Calu3 (cell line): ENCODE results near the gene ZNF600. TPM values are rescaled to one million over a fixed set of nuclear protein-coding genes. Genes with fewer than 3 reads are reported as not detected.
"Not testable (repeated sequence)": the region's sequence is repeated elsewhere in the genome, so short reads cannot be mapped to it uniquely, and the experiment has no call there.

Experiments used
- BruUV-seq: library from RNA; stranded (reverse); fragments of 400-500 nt; replicated peaks from 2 replicates; lab custom pipeline; 2021; lab: Mats Ljungman, UMichigan
- CTCF ChIA-PET: fragments of 300-600 bp; sonication (Branson Sonifier 250); formaldehyde crosslinking; loops from one replicate; lab custom pipeline; 2022; ENCODE audit warnings: antibody characterized with exemption; lab: Charles Lee
- DNase-seq: peaks from one replicate; pipeline ENCODE4 v3.0.0; 2022
- H3K27ac Mint-ChIP-seq: one replicate; pipeline ENCODE4 v1.8.0; 2022; ENCODE audit warnings: mixed read lengths; ENCODE audit not compliant: unreplicated experiment
- H3K27me3 Mint-ChIP-seq: one replicate; pipeline ENCODE4 v1.8.0; 2022; ENCODE audit warnings: mixed read lengths; ENCODE audit not compliant: unreplicated experiment
- H3K36me3 Mint-ChIP-seq: one replicate; pipeline ENCODE4 v1.8.0; 2022; ENCODE audit warnings: mild to moderate bottlenecking, moderate library complexity, mixed read lengths; ENCODE audit not compliant: insufficient read depth, unreplicated experiment
- H3K4me1 Mint-ChIP-seq: one replicate; pipeline ENCODE4 v1.8.0; 2022; ENCODE audit warnings: mild to moderate bottlenecking, low read depth, mixed read lengths; ENCODE audit not compliant: unreplicated experiment
- H3K4me3 Mint-ChIP-seq: one replicate; pipeline ENCODE4 v1.8.0; 2022; ENCODE audit warnings: mild to moderate bottlenecking, low read depth, moderate library complexity, mixed read lengths; ENCODE audit not compliant: unreplicated experiment
- H3K9me3 Mint-ChIP-seq: one replicate; pipeline ENCODE4 v1.8.0; 2022; ENCODE audit warnings: low read depth, mixed read lengths; ENCODE audit not compliant: unreplicated experiment
- intact Hi-C: fragments of 100-400 bp; cut with micrococcal nuclease; formaldehyde crosslinking; loops from one replicate; pipeline ENCODE4 v1.10.0; 2022; ENCODE audit not compliant: unreplicated experiment
- total RNA-seq: library from RNA; stranded (reverse); gene quantifications from 2 replicates; pipeline ENCODE4 v1.2.3, GENCODE V29; 2022
- TF ChIP-seq, protein P1 (sequence below): fragments of 200-600 bp; IDR thresholded peaks from one replicate; pipeline ENCODE4 v1.8.0; 2022; ENCODE audit warnings: antibody characterized with exemption; ENCODE audit not compliant: unreplicated experiment

ZNF600 gene
- total RNA-seq, 1 experiment from 2014 or later, result 23.4 TPM

DNA sequence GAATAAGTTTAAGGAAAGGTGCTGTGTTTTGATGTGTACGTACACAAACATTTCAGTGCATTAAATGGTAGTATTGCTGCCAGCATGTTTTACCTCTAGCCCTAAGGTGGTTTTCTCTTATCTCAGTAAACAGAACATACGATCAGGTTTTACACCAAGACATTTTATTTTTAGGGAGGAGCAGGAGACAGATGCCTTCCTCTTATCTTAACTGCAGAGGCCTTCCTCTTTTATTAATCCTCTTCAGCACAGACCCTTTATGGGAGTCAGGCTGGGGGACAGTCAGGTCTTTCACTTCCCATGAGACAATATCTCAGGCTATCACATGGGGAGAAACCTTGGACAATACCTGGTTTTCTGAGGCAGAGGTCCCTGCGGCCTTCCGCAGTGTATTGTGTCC lies 36.8 kb downstream of the ZNF600 start:
- H3K4me1 Mint-ChIP-seq, result no peaks in the 10 kb centered on the region
- no peaks in the 10 kb centered on the region for H3K27me3 Mint-ChIP-seq
- no peaks in the 10 kb centered on the region for H3K36me3 Mint-ChIP-seq
- no TSS peak for BruUV-seq
- TF ChIP-seq, protein P1, sequence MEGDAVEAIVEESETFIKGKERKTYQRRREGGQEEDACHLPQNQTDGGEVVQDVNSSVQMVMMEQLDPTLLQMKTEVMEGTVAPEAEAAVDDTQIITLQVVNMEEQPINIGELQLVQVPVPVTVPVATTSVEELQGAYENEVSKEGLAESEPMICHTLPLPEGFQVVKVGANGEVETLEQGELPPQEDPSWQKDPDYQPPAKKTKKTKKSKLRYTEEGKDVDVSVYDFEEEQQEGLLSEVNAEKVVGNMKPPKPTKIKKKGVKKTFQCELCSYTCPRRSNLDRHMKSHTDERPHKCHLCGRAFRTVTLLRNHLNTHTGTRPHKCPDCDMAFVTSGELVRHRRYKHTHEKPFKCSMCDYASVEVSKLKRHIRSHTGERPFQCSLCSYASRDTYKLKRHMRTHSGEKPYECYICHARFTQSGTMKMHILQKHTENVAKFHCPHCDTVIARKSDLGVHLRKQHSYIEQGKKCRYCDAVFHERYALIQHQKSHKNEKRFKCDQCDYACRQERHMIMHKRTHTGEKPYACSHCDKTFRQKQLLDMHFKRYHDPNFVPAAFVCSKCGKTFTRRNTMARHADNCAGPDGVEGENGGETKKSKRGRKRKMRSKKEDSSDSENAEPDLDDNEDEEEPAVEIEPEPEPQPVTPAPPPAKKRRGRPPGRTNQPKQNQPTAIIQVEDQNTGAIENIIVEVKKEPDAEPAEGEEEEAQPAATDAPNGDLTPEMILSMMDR, result no peak
- no peak overlapping the region for H3K4me3 Mint-ChIP-seq
- peaks cover 13% of the 10 kb centered on the region for H3K9me3 Mint-ChIP-seq
- no peak overlapping the region for H3K27ac Mint-ChIP-seq
- intact Hi-C loops, result no loop called here
- DNase-seq, result no peak
- CTCF ChIA-PET, result no interaction called here

DNA sequence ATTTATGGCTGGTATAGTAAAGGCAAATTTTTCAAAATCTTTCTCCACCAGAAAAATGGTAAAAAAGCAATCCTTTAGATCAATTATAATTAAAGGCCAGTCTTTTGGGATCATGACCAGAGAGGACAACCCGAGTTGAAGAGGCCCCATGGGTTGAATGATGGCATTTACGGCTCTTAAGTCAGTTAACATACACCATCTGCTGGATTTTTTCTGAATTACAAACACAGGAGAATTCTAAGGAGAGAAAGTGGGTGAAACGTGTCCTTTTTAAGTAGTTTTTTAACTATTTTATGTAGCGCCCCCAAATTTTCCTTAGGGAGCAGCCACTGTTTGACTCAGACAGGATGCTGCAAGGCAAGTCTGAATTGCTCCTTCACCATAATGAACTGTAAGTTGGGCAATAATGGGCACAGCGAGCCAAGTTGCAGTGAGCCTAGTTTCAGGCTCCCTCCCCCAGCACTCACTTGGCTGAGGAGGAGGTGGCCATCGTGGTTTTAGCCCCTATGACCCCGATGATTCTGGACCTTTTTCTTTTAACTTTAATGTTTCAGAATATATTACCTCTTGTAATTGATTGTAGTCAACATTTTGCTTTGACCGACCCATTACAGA lies 38.1 kb downstream of the ZNF600 start:
- no peak for DNase-seq
- no TSS peak for BruUV-seq
- H3K9me3 Mint-ChIP-seq, result peaks cover 14% of the 10 kb centered on the region
- H3K27me3 Mint-ChIP-seq, result no peaks in the 10 kb centered on the region
- no peak overlapping the region for H3K4me3 Mint-ChIP-seq
- intact Hi-C loops, result no loop called here
- peaks cover 4% of the 10 kb centered on the region for H3K36me3 Mint-ChIP-seq
- TF ChIP-seq, protein P1, result no peak
- H3K27ac Mint-ChIP-seq, result no peak overlapping the region
- CTCF ChIA-PET, result no interaction called here
- no peaks in the 10 kb centered on the region for H3K4me1 Mint-ChIP-seq

DNA sequence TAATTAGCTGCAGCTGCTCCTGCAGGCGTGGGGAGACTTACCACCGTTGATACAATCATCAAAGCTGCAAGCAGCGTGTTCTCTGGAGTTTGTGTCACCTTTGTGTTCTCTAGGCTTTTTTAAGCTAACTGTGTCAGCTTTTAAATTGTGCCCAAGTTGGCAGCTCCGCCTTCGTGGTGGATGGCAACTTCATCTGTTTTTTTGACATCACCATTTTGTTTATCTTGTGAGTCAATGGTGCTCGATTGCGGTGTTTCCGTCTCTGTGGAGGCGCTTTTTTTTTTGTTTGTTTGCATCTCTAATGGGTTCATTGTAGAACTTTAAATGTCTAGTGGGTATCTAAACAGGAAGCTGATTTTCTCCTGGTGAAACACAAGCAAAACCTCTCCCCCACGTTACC lies 40.7 kb downstream of the ZNF600 start:
- DNase-seq, H3K4me3 Mint-ChIP-seq, H3K4me1 Mint-ChIP-seq, H3K27ac Mint-ChIP-seq, BruUV-seq, CTCF ChIA-PET, intact Hi-C loops, H3K27me3 Mint-ChIP-seq, H3K36me3 Mint-ChIP-seq: not testable (repeated sequence)
- H3K9me3 Mint-ChIP-seq, result peaks cover 20% of the 10 kb centered on the region

DNA sequence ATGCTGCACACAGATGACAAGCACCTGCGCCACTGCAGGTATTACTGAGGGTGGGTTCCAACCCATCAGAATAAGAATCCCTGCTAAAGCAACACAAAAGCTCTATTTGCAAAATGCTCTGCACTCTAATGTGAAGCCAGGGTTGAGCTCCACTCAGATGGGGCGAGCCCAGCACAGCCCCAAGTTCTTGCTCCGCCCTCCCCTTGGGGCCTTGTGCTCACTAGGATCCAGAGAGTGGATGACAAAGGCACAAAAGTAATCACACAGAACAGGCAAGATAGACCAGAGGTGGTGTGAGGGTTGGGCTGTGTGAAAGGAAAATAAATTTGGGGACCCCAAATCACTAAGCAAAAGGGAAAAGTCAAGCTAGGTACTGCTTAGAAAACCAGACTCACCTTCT lies 43.5 kb downstream of the ZNF600 start:
- intact Hi-C loops, result no loop called here
- Mint-ChIP-seq H3K4me1 (no peaks in the 10 kb centered on the region), H3K27ac (no peak overlapping the region), H3K27me3 (no peaks in the 10 kb centered on the region), H3K36me3 (peaks cover 4% of the 10 kb centered on the region), H3K4me3 (no peak overlapping the region), H3K9me3 (peaks cover 23% of the 10 kb centered on the region)
- TF ChIP-seq, protein P1, result no peak
- no peak for DNase-seq
- BruUV-seq, result no TSS peak
- CTCF ChIA-PET, result no interaction called here

DNA sequence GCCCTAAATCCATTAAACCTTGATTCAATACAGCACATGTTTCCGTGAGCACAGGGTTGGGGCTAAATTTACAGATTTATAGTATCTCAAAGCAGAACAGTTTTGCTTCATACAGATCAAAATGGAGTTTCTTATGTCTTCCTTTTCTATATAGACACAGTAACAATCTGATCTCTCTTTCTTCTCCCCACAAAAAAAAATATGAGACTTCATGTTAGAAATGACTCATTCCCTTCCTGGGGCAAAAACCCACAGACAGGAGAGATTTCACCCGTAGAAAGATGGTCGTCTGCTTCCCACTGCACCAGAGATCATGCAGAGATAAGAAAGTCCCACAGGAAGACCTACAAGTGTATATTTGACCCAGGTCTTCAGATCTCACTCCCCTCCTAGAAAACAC lies 44.1 kb downstream of the ZNF600 start:
- Mint-ChIP-seq H3K4me1 (no peaks in the 10 kb centered on the region), H3K36me3 (peaks cover 4% of the 10 kb centered on the region), H3K9me3 (peaks cover 23% of the 10 kb centered on the region), H3K27ac (no peak overlapping the region), H3K4me3 (no peak overlapping the region), H3K27me3 (no peaks in the 10 kb centered on the region)
- CTCF ChIA-PET, result no interaction called here
- intact Hi-C loops, result no loop called here
- no peak for DNase-seq
- BruUV-seq, result no TSS peak
- TF ChIP-seq, protein P1, result no peak
